ENCODE data around the gene SLC4A2.

The SLC4A2 gene

GRCh38 chr7:151064454-151064853 lies 5.1 kb downstream of the SLC4A2 start:
- no peak for DNase-seq

- no peak for DNase-seq
These were observed 5.6 kb downstream of the SLC4A2 start for GRCh38 chr7:151064993-151065392.

GRCh38 chr7:151065516-151065915 lies 6.1 kb downstream of the SLC4A2 start:
- no peak for DNase-seq

- no peak for DNase-seq
These were observed 7.0 kb downstream of the SLC4A2 start for GRCh38 chr7:151066273-151066974.

- peak; percentile 74 for DNase-seq
These were observed 8.8 kb downstream of the SLC4A2 start for GRCh38 chr7:151068069-151068773.

GRCh38 chr7:151069841-151070573 lies 10.6 kb downstream of the SLC4A2 start:
- DNase-seq, result no peak

- no peak for DNase-seq
These were observed 11.2 kb downstream of the SLC4A2 start for GRCh38 chr7:151070574-151070960.

GRCh38 chr7:151071032-151071866 lies 11.9 kb downstream of the SLC4A2 start:
- no peak for DNase-seq

GRCh38 chr7:151073990-151074389 lies 14.6 kb downstream of the SLC4A2 start:
- DNase-seq, result no peak

- DNase-seq, result no peak
These were observed 15.7 kb downstream of the SLC4A2 start for GRCh38 chr7:151074817-151075661.

GRCh38 chr7:151075662-151075971 lies 16.2 kb downstream of the SLC4A2 start:
- DNase-seq, result no peak

- no peak for DNase-seq
These were observed 16.6 kb downstream of the SLC4A2 start for GRCh38 chr7:151075978-151076426.

- peak; percentile 73 for DNase-seq
These were observed 17.7 kb downstream of the SLC4A2 start for GRCh38 chr7:151076863-151077704.

- DNase-seq, result no peak
These were observed 18.4 kb downstream of the SLC4A2 start for GRCh38 chr7:151077705-151078232.

- DNase-seq, result peak; percentile 88
These were observed 19.0 kb downstream of the SLC4A2 start for GRCh38 chr7:151078233-151079040.

- DNase-seq, result no peak
These were observed 20.0 kb downstream of the SLC4A2 start for GRCh38 chr7:151079199-151079910.

GRCh38 chr7:151080067-151080521 lies 20.7 kb downstream of the SLC4A2 start:
- no peak for DNase-seq

GRCh38 chr7:151080522-151081169 lies 21.3 kb downstream of the SLC4A2 start, which contains the start of gene FASTK:
TSS of gene FASTK (minus strand) at chr7:151080809. CDS start at chr7:151080766, 43 bp downstream.
- DNase-seq, result peak; percentile 96
